ENCODE data around the gene AKR1D1.
"Not testable (repeated sequence)": the region's sequence is repeated elsewhere in the genome, so short reads cannot be mapped to it uniquely, and the experiment has no call there.

The AKR1D1 gene

GRCh38 chr7:138032770-138033169 lies 43.5 kb upstream of the AKR1D1 start:
- no peak for TF ChIP-seq CTCF (IDR thresholded peaks at IDR 0.05; ENCODE audit: low read depth, low read length, missing control alignments)
- H3K4me3 ChIP-seq (ENCODE audit: low read depth, low read length): no peak overlapping the region
- in situ Hi-C loops (cut with HindIII; ENCODE audit: low sequenced_read_pairs): no loop called here
- DNase-seq (ENCODE audit: low read depth): no peak

- in situ Hi-C loops (cut with HindIII; ENCODE audit: low sequenced_read_pairs): no loop called here
- TF ChIP-seq CTCF (IDR thresholded peaks at IDR 0.05; ENCODE audit: low read depth, low read length, missing control alignments): no peak
- no peak overlapping the region for H3K4me3 ChIP-seq (ENCODE audit: low read depth, low read length)
- no peak for DNase-seq (ENCODE audit: low read depth)
Observed at GRCh38 chr7:138033241-138033640, 43.0 kb upstream of the AKR1D1 start.

GRCh38 chr7:138036135-138036534 lies 40.1 kb upstream of the AKR1D1 start:
- in situ Hi-C loops (cut with HindIII; ENCODE audit: low sequenced_read_pairs): no loop called here
- no peak overlapping the region for H3K4me3 ChIP-seq (ENCODE audit: low read depth, low read length)
- DNase-seq (ENCODE audit: low read depth): no peak
- TF ChIP-seq CTCF (IDR thresholded peaks at IDR 0.05; ENCODE audit: low read depth, low read length, missing control alignments): no peak

- in situ Hi-C loops (cut with HindIII; ENCODE audit: low sequenced_read_pairs); H3K4me3 ChIP-seq (ENCODE audit: low read depth, low read length); DNase-seq (ENCODE audit: low read depth): not testable (repeated sequence)
Observed at GRCh38 chr7:138040063-138040462, 36.2 kb upstream of the AKR1D1 start.

GRCh38 chr7:138044897-138045296 lies 31.4 kb upstream of the AKR1D1 start:
- no peak overlapping the region for H3K4me3 ChIP-seq (ENCODE audit: low read depth, low read length)
- in situ Hi-C loops (cut with HindIII; ENCODE audit: low sequenced_read_pairs): no loop called here
- no peak for DNase-seq (ENCODE audit: low read depth)
- no peak for TF ChIP-seq CTCF (IDR thresholded peaks at IDR 0.05; ENCODE audit: low read depth, low read length, missing control alignments)

GRCh38 chr7:138047907-138048306 lies 28.4 kb upstream of the AKR1D1 start:
- in situ Hi-C loops (cut with HindIII; ENCODE audit: low sequenced_read_pairs): no loop called here
- no peak for DNase-seq (ENCODE audit: low read depth)
- no peak overlapping the region for H3K4me3 ChIP-seq (ENCODE audit: low read depth, low read length)
- TF ChIP-seq CTCF (IDR thresholded peaks at IDR 0.05; ENCODE audit: low read depth, low read length, missing control alignments): no peak

- DNase-seq (ENCODE audit: low read depth): no peak
- H3K4me3 ChIP-seq (ENCODE audit: low read depth, low read length): no peak overlapping the region
- no peak for TF ChIP-seq CTCF (IDR thresholded peaks at IDR 0.05; ENCODE audit: low read depth, low read length, missing control alignments)
- in situ Hi-C loops (cut with HindIII; ENCODE audit: low sequenced_read_pairs): no loop called here
Observed at GRCh38 chr7:138049505-138050116, 26.6 kb upstream of the AKR1D1 start.

- H3K4me3 ChIP-seq (ENCODE audit: low read depth, low read length); DNase-seq (ENCODE audit: low read depth); in situ Hi-C loops (cut with HindIII; ENCODE audit: low sequenced_read_pairs): not testable (repeated sequence)
Observed at GRCh38 chr7:138051712-138052247, 24.5 kb upstream of the AKR1D1 start.

Measured in astrocyte of the cerebellum (primary cell).